OCI-LY1 (cell line): ENCODE measurements around the gene SPACDR.

Experiments used
- H2AFZ ChIP-seq: fragments of 200-600 bp; sonication (generic), shearing (Covaris generic); 2 replicates; pipeline ENCODE4 v1.6.0; 2014; ENCODE audit warnings: antibody characterized with exemption, mild to moderate bottlenecking, low read length
- H3F3A ChIP-seq: fragments of 200-600 bp; sonication (generic), shearing (Covaris generic); 2 replicates; pipeline ENCODE4 v1.6.0; 2014; ENCODE audit warnings: mild to moderate bottlenecking, antibody characterized with exemption, low read length, moderate library complexity; ENCODE audit not compliant: insufficient read depth
- H3K27ac ChIP-seq: fragments of 200-600 bp; sonication (generic); 2 replicates; pipeline ENCODE4 v1.5.1; 2014; ENCODE audit warnings: low read length, mixed run types, mild to moderate bottlenecking, low read depth; ENCODE audit not compliant: poor library complexity, severe bottlenecking
- H3K27me3 ChIP-seq: fragments of 200-600 bp; sonication (generic); 2 replicates; pipeline ENCODE4 v1.6.0; 2014; ENCODE audit warnings: antibody characterized with exemption, mild to moderate bottlenecking, low read length, moderate library complexity; ENCODE audit not compliant: insufficient read depth
- H3K36me3 ChIP-seq: fragments of 200-600 bp; sonication (generic); 2 replicates; pipeline ENCODE4 v1.6.1; 2014; ENCODE audit warnings: mild to moderate bottlenecking, antibody characterized with exemption, low read length, moderate library complexity, mixed read lengths; ENCODE audit not compliant: insufficient read depth
- H3K4me1 ChIP-seq: fragments of 200-600 bp; sonication (generic); 2 replicates; pipeline ENCODE4 v1.5.1; 2014; ENCODE audit warnings: mild to moderate bottlenecking, low read length, moderate library complexity; ENCODE audit not compliant: insufficient read depth, severe bottlenecking
- H3K4me2 ChIP-seq: fragments of 200-600 bp; sonication (generic), shearing (Covaris generic); 2 replicates; pipeline ENCODE4 v1.6.1; 2014; ENCODE audit warnings: low read length
- H3K4me3 ChIP-seq: fragments of 200-600 bp; sonication (generic); 2 replicates; pipeline ENCODE4 v1.5.1; 2014; ENCODE audit warnings: low read length, low read depth, mild to moderate bottlenecking, mixed read lengths; ENCODE audit not compliant: poor library complexity, severe bottlenecking
- H3K79me2 ChIP-seq: fragments of 200-600 bp; shearing (Covaris generic); 2 replicates; pipeline ENCODE4 v1.6.1; 2016; ENCODE audit warnings: mixed run types, low read length, mixed read lengths; ENCODE audit not compliant: insufficient read depth
- H3K9ac ChIP-seq: fragments of 200-600 bp; sonication (generic), shearing (Covaris generic); 2 replicates; pipeline ENCODE4 v1.6.1; 2014; ENCODE audit warnings: mild to moderate bottlenecking, low read length, mixed read lengths
- H3K9me2 ChIP-seq: fragments of 200-600 bp; sonication (generic), shearing (Covaris generic); 2 replicates; pipeline ENCODE4 v1.6.1; 2014; ENCODE audit warnings: low read depth, mild to moderate bottlenecking, low read length, mixed read lengths
- H3K9me3 ChIP-seq: fragments of 200-600 bp; shearing (Covaris generic); 2 replicates; pipeline ENCODE4 v1.6.1; 2014; ENCODE audit warnings: low read length, mixed read lengths
- H4K20me1 ChIP-seq: fragments of 200-600 bp; sonication (generic), shearing (Covaris generic); 2 replicates; pipeline ENCODE4 v1.6.0; 2016; ENCODE audit warnings: mild to moderate bottlenecking, low read length; ENCODE audit not compliant: insufficient read depth
- EZH2 ChIP-seq: fragments of 200-600 bp; sonication (generic), shearing (Covaris generic); IDR thresholded peaks from 2 replicates; pipeline ENCODE4 v1.8.0; 2017; ENCODE audit warnings: borderline replicate concordance, mixed run types, mild to moderate bottlenecking, antibody characterized with exemption, low read length, moderate library complexity, mixed read lengths
- TF ChIP-seq, protein P1 (sequence below): fragments of 200-600 bp; sonication (generic), shearing (Covaris generic); IDR thresholded peaks from 2 replicates; pipeline ENCODE4 v1.5.1; 2017; ENCODE audit warnings: mild to moderate bottlenecking, antibody characterized with exemption, low read length, moderate library complexity, mixed read lengths

SPACDR gene

GRCh38 chr7:100489121-100489520, 25.1 kb upstream of the SPACDR start:
- Histone ChIP-seq H3F3A (no peaks in the 10 kb centered on the region), H3K9me2 (no peaks in the 10 kb centered on the region), H3K9me3 (no peaks in the 10 kb centered on the region), H3K79me2 (no peaks in the 10 kb centered on the region), H3K36me3 (no peaks in the 10 kb centered on the region), H3K27ac (no peak overlapping the region), H3K4me3 (no peak overlapping the region), H3K9ac (no peak overlapping the region), H4K20me1 (no peaks in the 10 kb centered on the region), H3K4me2 (no peak overlapping the region), H3K4me1 (no peaks in the 10 kb centered on the region), H2AFZ (no peak overlapping the region), H3K27me3 (peaks cover 14% of the 10 kb centered on the region)
- TF ChIP-seq, protein P1, sequence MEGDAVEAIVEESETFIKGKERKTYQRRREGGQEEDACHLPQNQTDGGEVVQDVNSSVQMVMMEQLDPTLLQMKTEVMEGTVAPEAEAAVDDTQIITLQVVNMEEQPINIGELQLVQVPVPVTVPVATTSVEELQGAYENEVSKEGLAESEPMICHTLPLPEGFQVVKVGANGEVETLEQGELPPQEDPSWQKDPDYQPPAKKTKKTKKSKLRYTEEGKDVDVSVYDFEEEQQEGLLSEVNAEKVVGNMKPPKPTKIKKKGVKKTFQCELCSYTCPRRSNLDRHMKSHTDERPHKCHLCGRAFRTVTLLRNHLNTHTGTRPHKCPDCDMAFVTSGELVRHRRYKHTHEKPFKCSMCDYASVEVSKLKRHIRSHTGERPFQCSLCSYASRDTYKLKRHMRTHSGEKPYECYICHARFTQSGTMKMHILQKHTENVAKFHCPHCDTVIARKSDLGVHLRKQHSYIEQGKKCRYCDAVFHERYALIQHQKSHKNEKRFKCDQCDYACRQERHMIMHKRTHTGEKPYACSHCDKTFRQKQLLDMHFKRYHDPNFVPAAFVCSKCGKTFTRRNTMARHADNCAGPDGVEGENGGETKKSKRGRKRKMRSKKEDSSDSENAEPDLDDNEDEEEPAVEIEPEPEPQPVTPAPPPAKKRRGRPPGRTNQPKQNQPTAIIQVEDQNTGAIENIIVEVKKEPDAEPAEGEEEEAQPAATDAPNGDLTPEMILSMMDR: no peak
- no peak for TF ChIP-seq EZH2

DNA sequence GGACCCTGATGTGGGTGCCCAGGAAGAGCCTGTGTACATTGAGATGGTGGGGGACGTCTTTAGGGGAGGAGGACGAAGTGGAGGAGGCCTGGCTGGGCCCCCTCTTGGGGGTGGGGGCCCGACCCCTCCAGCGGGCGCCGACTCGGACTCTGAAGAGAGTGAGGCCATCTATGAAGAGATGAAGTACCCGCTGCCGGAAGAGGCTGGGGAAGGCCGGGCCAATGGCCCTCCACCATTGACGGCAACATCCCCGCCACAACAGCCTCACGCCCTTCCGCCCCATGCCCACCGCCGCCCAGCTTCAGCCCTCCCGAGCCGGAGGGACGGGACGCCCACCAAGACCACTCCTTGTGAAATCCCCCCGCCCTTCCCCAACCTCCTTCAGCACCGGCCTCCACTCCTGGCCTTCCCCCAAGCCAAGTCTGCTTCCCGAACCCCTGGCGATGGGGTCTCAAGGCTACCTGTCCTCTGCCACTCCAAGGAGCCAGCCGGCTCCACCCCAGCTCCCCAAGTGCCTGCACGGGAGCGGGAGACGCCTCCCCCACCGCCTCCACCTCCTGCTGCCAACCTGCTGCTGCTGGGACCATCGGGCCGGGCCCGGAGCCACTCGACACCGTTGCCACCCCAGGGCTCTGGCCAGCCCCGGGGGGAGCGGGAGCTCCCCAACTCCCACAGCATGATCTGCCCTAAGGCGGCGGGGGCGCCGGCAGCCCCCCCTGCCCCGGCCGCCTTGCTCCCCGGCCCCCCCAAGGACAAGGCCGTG, 24.5 kb upstream of the SPACDR start:
- H4K20me1 ChIP-seq: no peaks in the 10 kb centered on the region
- H3K27me3 ChIP-seq: peaks cover 14% of the 10 kb centered on the region
- H3K4me3 ChIP-seq: no peak overlapping the region
- no peak overlapping the region for H3K4me2 ChIP-seq
- no peaks in the 10 kb centered on the region for H3K9me2 ChIP-seq
- no peaks in the 10 kb centered on the region for H3K9me3 ChIP-seq
- no peaks in the 10 kb centered on the region for H3K79me2 ChIP-seq
- H2AFZ ChIP-seq: no peak overlapping the region
- no peaks in the 10 kb centered on the region for H3K36me3 ChIP-seq
- TF ChIP-seq, protein P1: no peak
- TF ChIP-seq EZH2: no peak
- H3K4me1 ChIP-seq: no peaks in the 10 kb centered on the region
- no peaks in the 10 kb centered on the region for H3F3A ChIP-seq
- no peak overlapping the region for H3K9ac ChIP-seq
- no peak overlapping the region for H3K27ac ChIP-seq

GRCh38 chr7:100486753-100487446, 22.8 kb upstream of the SPACDR start:
- no peak overlapping the region for H3K4me2 ChIP-seq
- H3K27me3 ChIP-seq: peaks cover 7% of the 10 kb centered on the region; the same call in 1 of the 2 replicates
- H3K27ac ChIP-seq: no peak overlapping the region
- no peak overlapping the region for H3K4me3 ChIP-seq
- H3K9ac ChIP-seq: no peak overlapping the region
- no peaks in the 10 kb centered on the region for H3F3A ChIP-seq
- H3K4me1 ChIP-seq: peaks cover 7% of the 10 kb centered on the region
- H4K20me1 ChIP-seq: no peaks in the 10 kb centered on the region
- H3K79me2 ChIP-seq: no peaks in the 10 kb centered on the region
- H2AFZ ChIP-seq: no peak overlapping the region
- TF ChIP-seq EZH2: no peak
- TF ChIP-seq, protein P1: no peak
- H3K9me3 ChIP-seq: no peaks in the 10 kb centered on the region
- no peaks in the 10 kb centered on the region for H3K9me2 ChIP-seq
- no peaks in the 10 kb centered on the region for H3K36me3 ChIP-seq
